Right ventricle myocardium inferior (tissue), 1 donor: ENCODE data around the gene PRKCE. TPM values are rescaled to one million over a fixed set of nuclear protein-coding genes. Genes with fewer than 3 reads are reported as not detected.
"Not testable (repeated sequence)": the region's sequence is repeated elsewhere in the genome, so short reads cannot be mapped to it uniquely, and the experiment has no call there.

Experiments
- ATAC-seq: fragments of 200-7000 bp; cut with Tn5 transposase; one replicate; pipeline ENCODE4 v1.9.1; 2020; ENCODE audit warnings: mild to moderate bottlenecking, moderate library complexity
- DNase-seq: peaks from one replicate; pipeline ENCODE4 v3.0.0; 2021; ENCODE audit errors: missing footprints
- intact Hi-C: fragments of 100-400 bp; cut with DNase I; formaldehyde crosslinking; loops from one replicate; pipeline ENCODE4 v1.11.0; 2022
- total RNA-seq: library from RNA; stranded (reverse); fragmentation: NEBNext Ultra II Directional; extraction: Animal tissue kit (Norgen Biotek cat#: 25700); gene quantifications from one replicate; pipeline ENCODE4 v1.2.1, GENCODE V29; 2021
- donor health status: DM: no; HTN: yes; CAD: no; lungs with severe emphysema.

PRKCE gene
- total RNA-seq, 1 donor from 2014 or later, result 17.8 TPM

DNA sequence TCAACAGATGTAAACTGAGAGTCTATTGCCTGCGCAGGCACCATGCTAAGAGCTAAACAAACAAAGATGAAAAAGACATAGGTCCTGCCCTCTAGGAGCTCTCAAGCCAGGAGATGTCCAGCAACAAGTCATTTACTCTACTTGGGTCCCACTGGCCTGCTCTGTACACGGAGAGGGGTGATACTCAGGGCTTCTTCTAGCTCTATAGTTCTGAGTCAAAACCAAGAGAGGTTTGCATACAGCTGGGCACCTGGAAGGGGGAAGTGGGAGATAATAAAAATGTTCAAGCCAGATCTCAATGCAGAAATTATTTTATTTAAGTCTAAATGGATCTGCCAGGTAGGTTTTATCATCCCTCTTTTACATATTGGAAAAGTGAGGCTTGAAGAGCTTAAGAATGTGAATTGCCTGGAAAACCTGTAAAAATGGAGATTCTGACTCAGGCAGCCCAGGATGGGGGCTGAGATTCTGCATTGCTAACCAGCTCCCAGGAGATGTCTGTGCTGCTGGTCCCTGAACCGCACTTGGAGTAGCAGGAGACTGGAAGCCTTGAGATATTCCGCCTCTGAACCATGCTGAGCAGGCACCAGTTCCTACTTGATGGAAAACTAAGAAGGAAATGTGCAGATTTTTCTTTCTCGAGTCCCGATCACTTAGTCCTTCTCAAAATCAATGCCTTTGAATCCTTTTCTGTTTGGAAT, 201.1 kb downstream of the PRKCE start:
- no peak for DNase-seq
- intact Hi-C loops, result no loop called here
- ATAC-seq, result no peak

DNA sequence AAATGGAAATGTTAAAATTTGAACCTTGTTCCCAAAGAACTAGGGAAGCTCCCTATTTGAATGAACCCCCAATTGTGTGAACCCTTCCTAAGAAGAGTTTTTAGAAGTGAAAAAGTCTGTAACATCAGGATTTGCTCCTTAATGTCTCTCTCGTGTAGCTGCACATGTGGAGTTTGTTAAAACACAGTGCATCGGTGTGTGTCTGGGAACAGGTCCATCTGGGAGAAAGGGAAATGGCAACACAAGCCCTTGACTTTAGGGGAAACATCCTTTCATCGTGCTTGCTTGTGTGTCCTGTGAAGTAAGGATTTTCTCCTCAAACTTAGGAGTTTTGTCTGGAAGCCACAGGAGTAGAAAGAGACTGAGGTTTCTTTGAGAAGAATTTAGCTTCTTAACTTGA, 203.9 kb downstream of the PRKCE start:
- intact Hi-C loops, result loop anchor here (5.0 kb wide), 1 partner anchor 33 kb away; no protein-coding TSS in a partner anchor
- ATAC-seq, result no peak
- DNase-seq, result no peak

DNA sequence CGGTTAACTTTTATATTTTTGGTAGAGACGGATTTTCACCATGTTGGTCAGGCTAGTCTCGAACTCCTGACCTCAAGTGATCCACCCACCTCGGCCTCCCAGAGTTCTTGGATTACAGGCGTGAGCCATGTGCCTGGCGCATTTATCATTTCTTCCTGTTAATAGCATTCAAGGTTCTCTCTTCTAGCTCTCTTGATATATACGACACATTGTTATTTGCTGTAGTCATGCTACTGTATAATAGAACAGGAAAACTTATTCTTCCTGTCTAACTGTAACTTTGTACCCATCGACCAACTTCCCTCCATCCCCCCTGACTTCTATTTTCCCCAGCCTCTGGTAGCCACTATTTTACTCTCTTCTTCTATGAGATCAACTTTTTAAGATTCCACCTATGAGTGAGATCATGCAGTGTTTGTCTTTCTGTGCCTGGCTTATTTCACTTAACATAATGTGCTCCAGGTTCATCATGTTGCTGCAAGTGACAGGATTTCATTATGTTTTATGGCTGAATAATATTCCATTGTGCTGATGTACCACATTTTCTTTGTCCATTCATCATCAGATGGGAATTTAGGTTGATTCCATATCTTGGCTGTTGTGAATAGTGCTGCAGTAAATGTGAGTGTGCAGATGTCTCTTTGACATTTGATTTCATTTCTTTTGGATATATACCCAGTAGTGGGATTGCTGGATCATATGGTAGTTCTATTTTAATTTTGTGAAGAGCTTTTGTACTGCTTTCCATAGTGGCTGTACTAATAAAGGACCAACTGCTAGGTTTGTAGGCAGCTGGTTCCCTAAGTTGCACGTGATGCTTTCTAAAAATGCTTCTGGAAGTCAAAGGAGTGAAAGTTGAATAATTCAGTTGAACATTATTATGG, 205.2 kb downstream of the PRKCE start:
- intact Hi-C loops, result loop anchor here (5.0 kb wide), 1 partner anchor 34 kb away; no protein-coding TSS in a partner anchor
- no peak for DNase-seq
- no peak for ATAC-seq

DNA sequence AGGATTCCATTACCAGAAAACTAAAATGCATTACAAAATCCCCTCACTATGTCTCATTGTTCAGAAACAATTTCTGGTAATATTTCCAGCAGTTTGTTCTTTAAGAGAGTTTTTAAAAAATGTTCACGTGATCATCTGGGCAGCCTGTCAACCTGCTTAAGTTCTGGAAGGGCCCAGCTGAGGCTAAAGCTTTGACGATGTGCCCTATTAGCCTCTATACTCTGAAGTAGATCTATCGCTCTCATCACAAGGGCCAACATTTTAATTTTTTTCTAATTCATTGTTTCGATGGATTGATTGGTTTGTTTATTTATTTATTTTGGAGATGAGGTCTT, 205.8 kb downstream of the PRKCE start:
- DNase-seq (no peak), ATAC-seq (no peak)
- intact Hi-C loops, result loop anchor here (5.0 kb wide), 1 partner anchor 35 kb away; no protein-coding TSS in a partner anchor

DNA sequence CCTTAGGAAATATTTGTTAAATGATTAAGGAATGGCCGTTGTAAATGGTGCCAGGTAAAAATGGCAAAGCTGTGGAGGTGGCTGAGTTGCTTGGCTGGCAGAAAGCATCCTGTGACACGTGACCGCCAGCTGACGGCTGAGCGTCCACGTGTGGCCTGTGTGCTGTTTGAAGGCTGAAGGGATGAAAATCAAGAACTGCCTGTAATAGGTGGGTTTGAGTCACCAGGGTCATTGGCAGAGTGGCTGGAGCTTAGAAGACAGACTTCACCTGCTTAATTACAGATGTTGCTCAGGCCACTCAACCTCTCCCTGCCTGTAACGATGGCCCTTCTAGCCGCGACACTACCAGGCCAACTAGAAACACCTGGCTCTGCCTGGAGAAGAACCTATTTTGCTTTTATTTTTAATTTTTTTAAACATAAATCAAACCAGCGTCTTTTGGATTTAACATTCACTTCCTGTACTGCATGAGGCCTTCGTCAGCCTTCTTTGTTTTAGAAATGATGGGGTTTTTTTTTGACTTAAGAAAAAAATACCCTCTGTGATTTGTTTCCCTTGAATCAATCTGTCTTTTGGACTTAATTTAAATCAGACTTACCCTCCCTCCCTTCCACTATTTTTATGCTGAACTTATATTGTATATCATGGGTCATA, 206.5 kb downstream of the PRKCE start:
- ATAC-seq (no peak), DNase-seq (no peak)
- intact Hi-C loops, result loop anchor here (5.0 kb wide), 1 partner anchor 36 kb away; no protein-coding TSS in a partner anchor

DNA sequence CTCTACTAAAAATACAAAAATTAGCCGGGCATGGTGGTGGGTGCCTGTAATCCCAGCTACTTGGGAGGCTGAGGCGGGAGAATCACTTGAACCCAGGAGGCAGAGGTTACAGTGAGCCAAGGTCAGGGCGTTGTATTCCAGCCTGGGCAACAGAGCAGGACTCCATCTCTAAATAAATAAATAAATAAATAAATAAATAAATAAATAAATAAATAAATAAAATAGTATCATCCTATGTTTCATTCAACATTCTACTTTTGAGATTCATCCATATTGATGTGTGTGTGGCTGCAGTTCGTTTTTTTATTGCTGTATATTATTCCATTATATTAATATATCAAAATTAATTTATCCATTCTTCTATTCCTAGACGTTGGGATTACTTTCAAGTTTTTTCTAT, 207.4 kb downstream of the PRKCE start:
- DNase-seq, ATAC-seq: not testable (repeated sequence)
- intact Hi-C loops, result loop anchor here (5.0 kb wide), 1 partner anchor 37 kb away; no protein-coding TSS in a partner anchor

DNA sequence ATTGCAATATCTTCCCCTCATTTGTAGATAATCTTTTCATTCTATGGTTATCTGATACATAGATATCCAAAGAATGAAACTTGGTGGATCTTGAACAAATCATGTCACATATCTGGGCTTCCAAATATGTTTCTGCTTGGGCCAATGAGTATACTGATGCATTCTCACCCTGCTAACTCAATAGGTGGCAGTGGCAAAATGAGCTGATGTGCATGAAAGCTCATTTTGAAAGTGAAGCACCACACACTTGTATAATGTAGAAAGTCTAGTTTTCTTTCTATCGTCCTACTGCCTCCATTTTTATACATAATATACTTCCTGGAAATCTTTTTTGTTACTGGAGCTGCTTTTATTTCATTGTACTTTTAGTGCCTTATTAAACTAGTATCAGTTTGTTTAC, 208.2 kb downstream of the PRKCE start:
- intact Hi-C loops, result loop anchor here (2.0 to 5.0 kb wide), 2 partner anchors 37 to 207 kb away; no protein-coding TSS in a partner anchor
- no peak for DNase-seq
- ATAC-seq, result no peak

DNA sequence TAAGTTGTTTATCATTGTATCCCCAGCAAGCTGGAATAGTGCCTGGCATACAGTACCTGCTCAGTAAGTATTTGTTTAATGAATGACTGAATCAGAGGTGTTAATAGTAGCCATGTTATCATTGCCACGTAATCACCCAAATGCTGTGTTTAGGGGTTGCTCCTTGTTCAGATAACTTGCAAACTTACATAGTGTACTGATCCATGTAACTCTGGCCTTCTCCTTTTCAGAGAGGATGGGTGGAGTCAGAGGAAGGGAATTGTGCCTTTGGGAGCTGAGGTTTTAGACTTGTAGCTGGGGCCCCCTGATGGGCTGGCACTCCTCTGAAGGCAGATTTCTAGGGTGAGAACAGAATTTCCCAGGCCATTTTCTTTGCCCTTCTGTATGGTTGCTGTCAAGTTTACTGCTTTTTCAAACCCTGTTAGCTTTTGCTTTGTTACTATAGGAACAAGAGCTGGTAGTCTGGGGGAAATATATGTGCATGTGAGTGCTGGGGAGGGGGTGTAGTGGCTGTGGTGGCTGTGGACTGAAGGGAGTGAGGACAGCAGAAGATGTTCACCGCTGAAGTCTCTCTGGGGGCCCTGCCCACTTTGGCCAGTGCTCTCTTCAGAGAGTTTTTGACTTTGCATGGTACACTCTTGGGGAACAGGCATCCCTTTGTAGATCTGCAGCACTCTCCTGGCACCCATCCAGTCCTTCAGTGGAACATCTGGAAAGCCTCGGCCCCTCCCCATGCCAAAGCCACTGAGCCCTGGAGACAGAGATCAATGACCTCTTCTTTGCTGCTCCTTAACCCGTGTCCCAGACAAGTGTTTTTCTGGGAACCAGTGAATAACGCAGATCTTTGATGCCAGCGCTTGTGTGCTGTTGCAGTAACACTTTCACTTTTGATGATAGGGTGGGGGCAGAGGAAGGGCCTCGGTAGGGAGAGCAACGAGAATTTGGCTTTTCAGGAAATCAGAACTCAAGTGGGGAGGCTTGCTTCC, 209.0 kb downstream of the PRKCE start:
- peak; percentile 73 for DNase-seq
- intact Hi-C loops, result loop anchor here (2.0 kb wide), 1 partner anchor 208 kb away; no protein-coding TSS in a partner anchor
- peak; percentile 85 for ATAC-seq

DNA sequence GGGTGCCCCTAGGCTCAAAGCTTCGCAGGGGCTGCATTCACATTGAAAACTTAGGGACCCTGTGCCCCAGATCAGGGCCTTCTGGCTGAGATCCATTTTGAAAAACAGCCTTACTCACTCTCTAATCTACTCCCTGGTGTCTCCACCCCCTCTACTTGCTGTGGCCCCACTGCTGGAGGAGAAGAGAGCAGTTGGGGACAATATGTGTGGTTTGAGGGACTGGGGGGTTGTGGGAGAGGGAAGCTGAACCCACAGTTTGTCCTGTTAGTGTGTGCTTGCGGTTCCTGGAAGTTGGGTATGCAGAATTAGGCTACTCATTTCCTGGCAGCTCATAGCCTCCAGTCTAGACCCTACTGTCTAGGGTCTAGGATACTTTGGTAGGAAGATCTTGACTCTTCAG, 211.4 kb downstream of the PRKCE start:
- intact Hi-C loops, result no loop called here
- ATAC-seq, result no peak

DNA sequence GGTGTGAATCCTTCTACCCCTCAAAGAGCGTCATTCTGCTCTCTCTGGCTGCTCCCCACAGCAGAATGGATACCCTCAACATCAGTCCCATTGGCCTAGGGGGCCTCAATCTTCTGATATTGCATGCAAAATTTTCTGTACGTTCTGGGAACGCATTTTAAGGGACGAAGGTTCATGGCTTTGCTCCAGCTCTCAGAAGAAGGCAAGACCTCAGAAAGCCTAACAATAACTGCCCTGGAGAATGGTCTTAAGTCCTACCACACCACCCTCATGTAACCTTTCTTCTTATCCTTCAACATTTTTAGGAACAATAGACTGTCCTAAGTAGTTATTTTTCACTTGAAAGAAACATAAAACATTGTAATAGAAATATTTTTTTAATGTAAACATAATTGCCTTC, 212.6 kb downstream of the PRKCE start:
- DNase-seq (no peak), ATAC-seq (no peak)
- intact Hi-C loops, result no loop called here

More for the DNA sequence above, 211.4 kb downstream of the PRKCE start:
- no peak for DNase-seq

DNA sequence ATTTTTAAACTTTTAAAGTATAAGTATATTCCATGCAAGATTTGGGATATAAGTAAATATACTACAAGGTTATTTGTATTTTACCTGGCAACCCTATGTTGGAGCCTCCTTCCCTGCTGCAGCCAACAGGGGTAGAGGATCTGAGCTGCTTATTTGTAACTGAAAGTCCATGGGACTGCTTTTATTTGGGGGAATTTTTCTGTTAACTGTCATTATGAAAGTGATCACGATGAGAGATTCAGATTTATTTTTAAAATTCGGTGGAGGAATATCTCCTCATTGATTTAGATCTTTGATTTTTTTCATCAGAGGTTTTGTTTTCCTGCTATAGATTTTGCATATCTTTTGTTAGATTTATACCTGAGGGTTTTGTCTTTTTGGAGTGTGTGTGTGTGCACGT, 215.9 kb downstream of the PRKCE start:
- intact Hi-C loops, result no loop called here
- DNase-seq, result no peak
- ATAC-seq, result no peak

DNA sequence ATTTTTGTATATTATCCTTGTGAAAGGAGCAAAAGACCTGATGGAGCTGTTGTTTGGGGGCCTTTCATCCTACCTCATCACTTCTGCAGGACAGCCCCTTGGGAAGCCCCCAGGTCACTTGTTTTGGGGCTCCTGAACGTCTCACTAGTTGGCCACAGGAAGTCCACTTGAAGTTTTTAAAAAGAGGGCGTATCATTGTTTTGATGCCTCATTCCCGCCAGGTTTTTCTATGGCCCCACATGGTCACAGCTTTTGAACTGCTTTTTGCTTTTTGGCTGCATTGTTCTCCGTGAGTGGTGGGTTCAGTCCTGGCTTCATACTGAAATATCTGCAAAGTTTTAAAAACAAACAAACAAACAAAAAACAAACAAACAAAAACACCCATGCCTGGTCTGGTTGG, 216.3 kb downstream of the PRKCE start:
- intact Hi-C loops, result no loop called here
- no peak for ATAC-seq
- DNase-seq, result no peak

DNA sequence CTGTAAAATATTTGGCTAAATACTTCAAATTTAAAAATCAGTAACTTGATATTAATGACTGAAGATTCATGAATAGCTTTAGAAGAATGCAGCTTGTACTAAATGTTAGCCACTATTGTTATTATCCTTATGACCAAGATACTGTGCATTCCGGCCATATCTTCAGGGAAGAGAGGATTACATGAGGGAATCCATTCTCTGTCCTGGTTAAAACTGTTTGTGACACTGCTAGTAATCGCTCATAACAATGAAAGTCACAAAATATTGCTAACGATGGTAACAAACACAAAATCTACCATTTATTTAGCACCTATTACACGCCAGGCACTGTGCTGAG, 217.7 kb downstream of the PRKCE start:
- ATAC-seq (no peak), DNase-seq (no peak)
- intact Hi-C loops, result no loop called here

DNA sequence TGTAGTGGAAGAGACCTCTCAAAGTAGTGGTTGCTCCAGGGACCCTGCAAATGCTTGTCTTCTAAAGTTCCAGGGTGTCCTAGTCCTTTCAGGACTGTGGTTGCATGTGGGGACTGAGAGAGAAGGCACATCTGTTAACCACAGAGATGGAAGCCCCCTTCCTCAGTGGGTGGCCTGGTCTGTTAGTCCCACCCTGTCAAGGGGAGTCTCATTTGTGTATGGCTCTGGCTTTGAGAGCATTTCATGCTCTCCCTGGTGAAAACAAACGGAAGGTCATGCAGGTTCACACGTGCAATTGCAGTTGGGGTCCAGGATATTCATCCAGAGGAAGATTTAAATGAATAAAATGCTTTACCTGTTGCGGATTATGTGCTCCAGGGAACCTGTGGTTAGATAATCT, 219.6 kb downstream of the PRKCE start:
- no peak for ATAC-seq

DNA sequence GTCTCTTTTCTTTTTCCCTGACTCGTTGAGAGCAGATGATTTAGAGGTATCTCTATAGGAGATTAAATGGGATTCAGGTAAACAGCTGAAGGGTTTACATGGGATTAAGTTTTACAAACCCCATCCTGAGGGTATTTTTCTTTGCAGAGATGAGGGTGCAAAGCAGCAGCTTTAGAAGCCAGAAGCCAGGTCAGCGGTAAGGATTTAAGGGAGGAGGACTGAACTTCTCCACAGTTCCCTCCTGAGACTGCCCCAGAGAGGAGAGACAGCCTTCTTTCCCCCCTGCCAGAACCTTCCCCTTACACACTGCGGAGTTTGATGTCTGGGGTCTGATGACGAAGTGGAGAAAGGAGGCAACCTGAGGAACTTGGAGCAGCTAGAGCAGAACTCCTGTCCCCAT, 220.1 kb downstream of the PRKCE start:
- ATAC-seq, result no peak
- intact Hi-C loops, result no loop called here

More for the DNA sequence above, 219.6 kb downstream of the PRKCE start:
- no peak for DNase-seq
- intact Hi-C loops, result no loop called here

DNA sequence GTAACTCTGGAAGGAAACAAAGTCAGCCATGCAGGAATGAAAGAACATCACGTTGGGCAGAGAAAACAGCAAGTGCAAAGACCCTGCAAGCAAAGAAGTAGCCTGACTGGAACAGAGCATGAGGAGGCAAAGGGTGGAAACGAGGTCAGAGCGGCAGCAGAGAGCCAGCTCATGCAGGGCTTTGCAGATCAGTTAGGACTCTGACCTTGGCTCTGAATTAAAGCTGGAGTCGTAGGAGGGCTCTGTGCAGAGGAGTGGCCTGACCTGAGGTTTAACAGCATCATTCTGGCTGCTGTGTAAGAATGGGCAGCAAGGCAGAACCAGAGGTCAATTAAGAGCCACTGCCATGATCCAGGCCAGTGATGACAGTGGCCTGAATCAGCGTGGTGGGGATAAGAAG, 220.7 kb downstream of the PRKCE start:
- intact Hi-C loops, result no loop called here
- ATAC-seq, result no peak

More for the DNA sequence above, 220.1 kb downstream of the PRKCE start:
- no peak for DNase-seq

DNA sequence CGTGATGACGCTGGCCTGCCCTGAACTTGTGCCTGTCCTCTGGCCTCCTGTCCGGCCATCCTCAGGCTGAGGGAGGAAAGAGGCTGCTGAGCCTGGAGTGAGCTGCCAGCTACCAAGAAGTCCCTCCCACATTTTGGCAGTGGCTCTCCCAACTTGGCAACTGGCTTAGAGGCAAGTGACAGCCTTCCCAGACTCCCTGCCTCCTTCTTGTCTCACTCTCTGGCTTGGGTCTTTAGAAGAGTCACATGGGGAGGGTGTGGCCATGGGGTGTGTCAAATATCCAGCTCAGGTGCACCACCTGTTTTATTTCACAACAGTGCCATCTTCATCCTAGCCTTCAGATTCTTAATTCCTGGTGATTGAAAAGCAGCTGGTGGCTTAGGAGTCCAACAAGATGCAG, 222.9 kb downstream of the PRKCE start:
- DNase-seq (no peak), ATAC-seq (peak; percentile 92)
- intact Hi-C loops, result no loop called here

More for the DNA sequence above, 220.7 kb downstream of the PRKCE start:
- no peak for DNase-seq

DNA sequence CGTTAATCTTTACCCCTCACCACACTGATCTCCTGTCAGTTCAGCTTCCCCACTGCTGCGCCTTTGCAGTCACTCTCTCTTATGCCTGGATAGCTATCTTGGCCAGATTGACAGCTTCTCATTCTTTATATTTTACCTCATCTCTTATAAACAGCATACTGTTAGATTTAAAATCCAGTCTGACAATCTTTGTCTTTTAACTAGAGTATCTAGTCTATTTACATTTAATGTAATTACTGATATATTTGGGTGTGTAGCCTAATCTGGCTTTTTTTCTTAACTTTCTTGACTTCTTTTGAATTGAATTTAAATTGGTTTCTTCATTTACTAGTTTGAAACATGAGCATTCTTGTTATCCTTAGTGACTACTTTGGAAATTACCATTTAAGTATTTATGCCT, 225.1 kb downstream of the PRKCE start:
- intact Hi-C loops, result no loop called here
- no peak for DNase-seq
- no peak for ATAC-seq
